H9 (cell line): ENCODE results near the gene DPYSL5. TPM values are rescaled to one million over a fixed set of nuclear protein-coding genes. Genes with fewer than 3 reads are reported as not detected.

Experiments
- DNase-seq: peaks from one replicate; pipeline ENCODE4 v3.0.0-alpha.2; 2017
- H2AFZ ChIP-seq: one replicate; pipeline ENCODE4 v1.6.1; 2013; ENCODE audit warnings: mild to moderate bottlenecking, low read length, control low read depth, moderate library complexity
- H2AK5ac ChIP-seq: 2 replicates; pipeline ENCODE4 v1.6.1; 2013; ENCODE audit warnings: low read length, control low read depth, mixed read lengths; ENCODE audit not compliant: insufficient read length
- H2BK120ac ChIP-seq: one replicate; pipeline ENCODE4 v1.6.1; 2013; ENCODE audit warnings: low read depth, mild to moderate bottlenecking, low read length, control low read depth, inconsistent platforms; ENCODE audit not compliant: poor library complexity, severe bottlenecking
- H2BK12ac ChIP-seq: 2 replicates; pipeline ENCODE4 v1.6.1; 2013; ENCODE audit warnings: low read length, control low read depth, mixed read lengths, low read depth; ENCODE audit not compliant: insufficient read length
- H2BK15ac ChIP-seq: 2 replicates; pipeline ENCODE4 v1.6.1; 2013; ENCODE audit warnings: low read depth, low read length, control low read depth
- H2BK20ac ChIP-seq: one replicate; pipeline ENCODE4 v1.6.1; 2013; ENCODE audit warnings: low read depth, mild to moderate bottlenecking, low read length, control low read depth, inconsistent platforms; ENCODE audit not compliant: poor library complexity, severe bottlenecking
- H2BK5ac ChIP-seq: 2 replicates; pipeline ENCODE4 v1.6.1; 2013; ENCODE audit warnings: low read length, control low read depth, mixed read lengths; ENCODE audit not compliant: insufficient read length
- H3K14ac ChIP-seq: 2 replicates; pipeline ENCODE4 v1.6.1; 2013; ENCODE audit warnings: low read length, control low read depth; ENCODE audit not compliant: insufficient read depth
- H3K18ac ChIP-seq: 2 replicates; pipeline ENCODE4 v1.6.1; 2013; ENCODE audit warnings: low read depth, mild to moderate bottlenecking, mixed read lengths, low read length, control low read depth; ENCODE audit not compliant: insufficient read length
- H3K23ac ChIP-seq: 2 replicates; pipeline ENCODE4 v1.6.1; 2013; ENCODE audit warnings: low read length, control low read depth, mixed read lengths, low read depth; ENCODE audit not compliant: insufficient read length
- H3K23me2 ChIP-seq: 2 replicates; pipeline ENCODE4 v1.6.1; 2013; ENCODE audit warnings: low read depth, mild to moderate bottlenecking, mixed read lengths, low read length, control low read depth; ENCODE audit not compliant: insufficient read length, poor library complexity, severe bottlenecking
- H3K27ac ChIP-seq: 2 replicates; pipeline ENCODE4 v1.5.1; 2013; ENCODE audit warnings: low read length, control low read depth, mixed read lengths, low read depth; ENCODE audit not compliant: insufficient read length
- H3K27me3 ChIP-seq: 2 replicates; pipeline ENCODE4 v1.6.1; 2013; ENCODE audit warnings: low read length, control low read depth, inconsistent platforms; ENCODE audit not compliant: insufficient read depth
- H3K4ac ChIP-seq: 2 replicates; pipeline ENCODE4 v1.6.1; 2013; ENCODE audit warnings: low read depth, mild to moderate bottlenecking, control low read depth, inconsistent platforms, low read length, moderate library complexity
- H3K4me1 ChIP-seq: 2 replicates; pipeline ENCODE4 v1.6.1; 2013; ENCODE audit warnings: low read length, control low read depth, inconsistent platforms; ENCODE audit not compliant: insufficient read depth
- H3K4me2 ChIP-seq: 2 replicates; pipeline ENCODE4 v1.6.1; 2013; ENCODE audit warnings: low read length, control low read depth, mixed read lengths; ENCODE audit not compliant: insufficient read length, insufficient read depth
- H3K56ac ChIP-seq: 2 replicates; pipeline ENCODE4 v1.6.1; 2013; ENCODE audit warnings: low read depth, mild to moderate bottlenecking, mixed read lengths, low read length, control low read depth; ENCODE audit not compliant: insufficient read length
- H3K79me1 ChIP-seq: 2 replicates; pipeline ENCODE4 v1.6.1; 2013; ENCODE audit warnings: low read depth, mild to moderate bottlenecking, moderate library complexity, low read length, control low read depth, inconsistent platforms; ENCODE audit not compliant: insufficient read depth, poor library complexity, severe bottlenecking
- H3K79me2 ChIP-seq: 2 replicates; pipeline ENCODE4 v1.6.1; 2013; ENCODE audit warnings: low read length, control low read depth, inconsistent platforms; ENCODE audit not compliant: insufficient read depth
- H3K9ac ChIP-seq: 2 replicates; pipeline ENCODE4 v1.6.1; 2013; ENCODE audit warnings: low read length, control low read depth, mixed read lengths; ENCODE audit not compliant: insufficient read length; ENCODE audit errors: extremely low read depth
- H3K9me3 ChIP-seq: one replicate; pipeline ENCODE4 v1.6.1; 2013; ENCODE audit warnings: low read depth, low read length, inconsistent platforms; ENCODE audit not compliant: control insufficient read depth
- H3T11ph ChIP-seq: one replicate; pipeline ENCODE4 v1.6.1; 2013; ENCODE audit warnings: mild to moderate bottlenecking, low read length, control low read depth, inconsistent platforms
- H4K20me1 ChIP-seq: one replicate; pipeline ENCODE4 v1.6.1; 2013; ENCODE audit not compliant: control insufficient read depth, insufficient read length, insufficient read depth
- H4K5ac ChIP-seq: 2 replicates; pipeline ENCODE4 v1.6.1; 2013; ENCODE audit warnings: low read depth, mild to moderate bottlenecking, mixed read lengths, low read length, control low read depth; ENCODE audit not compliant: insufficient read length
- H4K8ac ChIP-seq: replicated peaks from 2 replicates; pipeline ENCODE4 v1.6.1; 2013; ENCODE audit warnings: low read length, control low read depth, mixed read lengths, low read depth; ENCODE audit not compliant: insufficient read length
- H4K91ac ChIP-seq: 2 replicates; pipeline ENCODE4 v1.6.1; 2013; ENCODE audit warnings: low read depth, mild to moderate bottlenecking, moderate library complexity, mixed read lengths, low read length, control low read depth; ENCODE audit not compliant: insufficient read length
- H3K27ac Mint-ChIP-seq, 3 experiments: 2 replicates in 2 of 3; 3 replicates in 1 of 3; pipeline ENCODE4 v1.8.0; 2020 to 2021; ENCODE audit warnings: mixed read lengths in 3 of 3, mild to moderate bottlenecking in 1 of 3, moderate library complexity in 1 of 3
- H3K27me3 Mint-ChIP-seq: 2 replicates; pipeline ENCODE4 v1.8.0; 2021; ENCODE audit warnings: low read depth, mild to moderate bottlenecking, moderate library complexity, mixed read lengths
- H3K36me3 Mint-ChIP-seq, 3 experiments: 2 replicates in 2 of 3; 3 replicates in 1 of 3; pipeline ENCODE4 v1.8.0; 2020 to 2021; ENCODE audit warnings: low read depth in 3 of 3, mixed read lengths in 3 of 3; ENCODE audit not compliant: insufficient read depth in 1 of 3
- H3K4me1 Mint-ChIP-seq, 2 experiments: 2 replicates each; pipeline ENCODE4 v1.8.0; 2020; ENCODE audit warnings: mixed read lengths in 2 of 2
- H3K4me3 Mint-ChIP-seq, 2 experiments: 2 replicates in 1 of 2; 3 replicates in 1 of 2; pipeline ENCODE4 v1.8.0; 2020 to 2021; ENCODE audit warnings: mild to moderate bottlenecking in 2 of 2, mixed read lengths in 2 of 2, moderate library complexity in 1 of 2
- H3K9me3 Mint-ChIP-seq, 2 experiments: 2 replicates in 1 of 2; 3 replicates in 1 of 2; pipeline ENCODE4 v1.8.0; 2020; ENCODE audit warnings: mild to moderate bottlenecking in 2 of 2, mixed read lengths in 2 of 2, moderate library complexity in 1 of 2
- WGBS: extraction: QIAGEN DNeasy Blood & Tissue Kit; methylation state at CpG from one replicate; pipeline ENCODE4 v1.1.7; 2013; ENCODE audit warnings: missing lambda C conversion rate, low lambda C conversion rate, mixed read lengths; ENCODE audit not compliant: insufficient read length; ENCODE audit errors: extremely low coverage; 5-methylcytosine and 5-hydroxymethylcytosine counted together
- total RNA-seq: library from RNA; stranded (reverse); gene quantifications from 2 replicates; pipeline ENCODE4 v1.2.1, GENCODE V29; 2021
- TF ChIP-seq, protein P1 (sequence below): fragments of 200-600 bp; sonication (generic); conservative IDR thresholded peaks from 3 replicates; pipeline ENCODE4 v1.8.0; 2021; ENCODE audit warnings: antibody characterized with exemption, mild to moderate bottlenecking

DPYSL5 gene
- total RNA-seq, 1 experiment from 2014 or later = 6.4 TPM

DNA sequence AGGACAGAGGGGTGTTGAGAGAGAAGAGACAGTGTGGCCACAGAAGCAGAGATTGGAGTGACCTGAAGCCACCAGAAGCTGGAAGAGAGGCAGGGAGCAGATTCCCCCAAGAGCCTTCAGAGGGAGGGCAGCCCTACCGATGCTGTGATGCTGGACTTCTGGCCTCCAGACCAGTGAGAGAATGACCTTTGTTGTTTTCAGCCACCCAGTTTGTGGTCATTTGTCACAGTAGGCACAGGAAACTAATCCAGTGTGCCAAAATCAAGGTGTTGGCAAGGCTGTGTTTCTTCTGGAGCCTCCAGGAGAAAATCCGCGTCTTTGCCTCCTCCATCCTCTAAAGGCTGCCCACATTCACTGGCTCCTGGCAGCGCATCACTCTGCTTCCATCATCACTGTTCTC is 137.9 kb downstream of the DPYSL5 start:
- Histone ChIP-seq H3T11ph (no peak overlapping the region), H3K4me2 (no peak overlapping the region), H3K79me2 (no peaks in the 10 kb centered on the region), H4K8ac (no peak overlapping the region), H3K27ac (no peak overlapping the region), H3K27me3 (no peaks in the 10 kb centered on the region), H3K9ac (no peak overlapping the region), H2BK12ac (no peak overlapping the region), H3K23ac (no peak overlapping the region), H3K79me1 (no peaks in the 10 kb centered on the region), H2BK120ac (no peak overlapping the region), H4K5ac (no peak overlapping the region), H4K20me1 (no peaks in the 10 kb centered on the region), H2AK5ac (no peak overlapping the region), H2BK15ac (no peak overlapping the region), H3K18ac (no peak overlapping the region), H2AFZ (no peak overlapping the region), H3K4me1 (no peaks in the 10 kb centered on the region), H3K14ac (no peak overlapping the region), H2BK5ac (no peak overlapping the region), H3K4ac (no peak overlapping the region), H3K56ac (no peak overlapping the region), H4K91ac (no peak overlapping the region), H2BK20ac (no peak overlapping the region), H3K9me3 (no peaks in the 10 kb centered on the region), H3K23me2 (no peaks in the 10 kb centered on the region)
- no peak overlapping the region for H3K4me3 Mint-ChIP-seq
- H3K27me3 Mint-ChIP-seq = peaks cover 15% of the 10 kb centered on the region
- no peak overlapping the region for H3K27ac Mint-ChIP-seq
- no peaks in the 10 kb centered on the region for H3K36me3 Mint-ChIP-seq
- WGBS = no CpG with 5 or more reads among the region's 4 CpGs
- no peaks in the 10 kb centered on the region for H3K9me3 Mint-ChIP-seq
- H3K4me1 Mint-ChIP-seq = peaks cover 0 to 2% of the 10 kb centered on the region in 2 experiments; a peak in 1 of 4 replicates
- TF ChIP-seq, protein P1, sequence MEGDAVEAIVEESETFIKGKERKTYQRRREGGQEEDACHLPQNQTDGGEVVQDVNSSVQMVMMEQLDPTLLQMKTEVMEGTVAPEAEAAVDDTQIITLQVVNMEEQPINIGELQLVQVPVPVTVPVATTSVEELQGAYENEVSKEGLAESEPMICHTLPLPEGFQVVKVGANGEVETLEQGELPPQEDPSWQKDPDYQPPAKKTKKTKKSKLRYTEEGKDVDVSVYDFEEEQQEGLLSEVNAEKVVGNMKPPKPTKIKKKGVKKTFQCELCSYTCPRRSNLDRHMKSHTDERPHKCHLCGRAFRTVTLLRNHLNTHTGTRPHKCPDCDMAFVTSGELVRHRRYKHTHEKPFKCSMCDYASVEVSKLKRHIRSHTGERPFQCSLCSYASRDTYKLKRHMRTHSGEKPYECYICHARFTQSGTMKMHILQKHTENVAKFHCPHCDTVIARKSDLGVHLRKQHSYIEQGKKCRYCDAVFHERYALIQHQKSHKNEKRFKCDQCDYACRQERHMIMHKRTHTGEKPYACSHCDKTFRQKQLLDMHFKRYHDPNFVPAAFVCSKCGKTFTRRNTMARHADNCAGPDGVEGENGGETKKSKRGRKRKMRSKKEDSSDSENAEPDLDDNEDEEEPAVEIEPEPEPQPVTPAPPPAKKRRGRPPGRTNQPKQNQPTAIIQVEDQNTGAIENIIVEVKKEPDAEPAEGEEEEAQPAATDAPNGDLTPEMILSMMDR = no peak
- no peak for DNase-seq
